AG04450 (cell line): ENCODE results near the gene CTBP2. TPM values are rescaled to one million over a fixed set of nuclear protein-coding genes. Genes with fewer than 3 reads are reported as not detected.
"Not testable (repeated sequence)": the region's sequence is repeated elsewhere in the genome, so short reads cannot be mapped to it uniquely, and the experiment has no call there.

Experiments used
- CTCF ChIA-PET: fragments of 300-600, 350-600 bp; formaldehyde crosslinking; extraction: SDS; loops from one replicate; lab custom pipeline; 2022; ENCODE audit warnings: antibody characterized with exemption, inconsistent platforms; lab: Charles Lee
- POLR2A ChIA-PET: fragments of 350-600 bp; formaldehyde crosslinking; extraction: SDS; loops from one replicate; lab custom pipeline; 2021; ENCODE audit warnings: antibody characterized with exemption, inconsistent platforms; lab: Yijun Ruan, JAX
- DNase-seq: peaks from one replicate; pipeline ENCODE4 v3.0.0-alpha.2; 2011; ENCODE audit warnings: low read depth, low spot score
- H3K27ac ChIP-seq: one replicate; pipeline ENCODE4 v1.5.1; 2012; ENCODE audit warnings: low read depth, low read length, control low read depth
- H3K27me3 ChIP-seq: one replicate; pipeline ENCODE4 v1.6.0; 2012; ENCODE audit warnings: low read length; ENCODE audit not compliant: control insufficient read depth, insufficient read depth
- H3K4me3 ChIP-seq: 2 replicates; pipeline ENCODE4 v1.5.1; 2011; ENCODE audit warnings: mild to moderate bottlenecking, low read depth, low read length, control low read depth
- H3K9me3 ChIP-seq: 2 replicates; pipeline ENCODE4 v1.5.1; 2012; ENCODE audit warnings: low read length; ENCODE audit not compliant: control insufficient read depth, insufficient read depth
- CTCF ChIP-seq: IDR thresholded peaks from 2 replicates; pipeline ENCODE4 v1.5.1; 2011; ENCODE audit warnings: low read depth, low read length, control low read depth, inconsistent platforms
- polyA plus RNA-seq: library from polyadenylated mRNA; depleted of rRNA; stranded (reverse); fragments of >200 nt; gene quantifications from 2 replicates; pipeline ENCODE4 v1.2.3, GENCODE V29; 2011

CTBP2 gene
- polyA plus RNA-seq, 1 experiment = 52.5 TPM

GRCh38 chr10:125151170-125151552, 9.2 kb downstream of the CTBP2 start:
- Histone ChIP-seq H3K27me3 (no peaks in the 10 kb centered on the region), H3K9me3 (peaks cover 2% of the 10 kb centered on the region; the same call in 1 of the 2 replicates), H3K27ac (no peak overlapping the region), H3K4me3 (no peak overlapping the region)
- no peak for TF ChIP-seq CTCF
- DNase-seq = no peak
- ChIA-PET CTCF (no interaction called here), POLR2A (no interaction called here)

GRCh38 chr10:125150376-125151083, 9.8 kb downstream of the CTBP2 start:
- CTCF ChIA-PET, DNase-seq, POLR2A ChIA-PET, H3K9me3 ChIP-seq, H3K27ac ChIP-seq, H3K4me3 ChIP-seq, H3K27me3 ChIP-seq: not testable (repeated sequence)

GRCh38 chr10:125149680-125150047, 10.7 kb downstream of the CTBP2 start:
- ChIA-PET POLR2A (interaction anchor here (0.6 kb wide), 1 partner anchor 11 kb away, joined by 5 read pairs; the partner anchor contains the start of gene CTBP2), CTCF (no interaction called here)
- no peak overlapping the region for H3K4me3 ChIP-seq
- no peak for DNase-seq
- peaks cover 2% of the 10 kb centered on the region; the same call in 1 of the 2 replicates for H3K9me3 ChIP-seq
- no peaks in the 10 kb centered on the region for H3K27me3 ChIP-seq
- H3K27ac ChIP-seq = peak overlapping the region; percentile 68
- no peak for TF ChIP-seq CTCF

- H3K27ac ChIP-seq = peak overlapping the region; percentile 68
- DNase-seq = no peak
- H3K27me3 ChIP-seq = no peaks in the 10 kb centered on the region
- peaks cover 2% of the 10 kb centered on the region; the same call in 1 of the 2 replicates for H3K9me3 ChIP-seq
- ChIA-PET POLR2A (interaction anchor here (0.6 kb wide), 1 partner anchor 11 kb away, joined by 5 read pairs; the partner anchor contains the start of gene CTBP2), CTCF (interaction anchor here (1.4 kb wide), 1 partner anchor 88 kb away, joined by 4 read pairs; no protein-coding TSS in a partner anchor)
- no peak for TF ChIP-seq CTCF
- H3K4me3 ChIP-seq = no peak overlapping the region
These were observed 11.2 kb downstream of the CTBP2 start for GRCh38 chr10:125149036-125149679.

GRCh38 chr10:125148528-125148927, 11.8 kb downstream of the CTBP2 start:
- no peak overlapping the region for H3K4me3 ChIP-seq
- no peaks in the 10 kb centered on the region for H3K27me3 ChIP-seq
- ChIA-PET POLR2A (no interaction called here), CTCF (interaction anchor here (1.4 kb wide), 1 partner anchor 87 kb away, joined by 4 read pairs; no protein-coding TSS in a partner anchor)
- no peak for DNase-seq
- peak overlapping the region; percentile 68 for H3K27ac ChIP-seq
- peaks cover 2% of the 10 kb centered on the region; the same call in 1 of the 2 replicates for H3K9me3 ChIP-seq
- no peak for TF ChIP-seq CTCF
